Fibroblast of mammary gland (primary cell): ENCODE results near the gene AURKAIP1.
A peak's percentile ranks its signal among the peaks of the same experiment; 100 is the strongest.

Experiments
- DNase-seq: peaks from one replicate; pipeline ENCODE4 v3.0.0-alpha.2; 2010; ENCODE audit warnings: low read depth
- H3K4me3 ChIP-seq: 2 replicates; pipeline ENCODE4 v1.5.1; 2011; ENCODE audit warnings: low read depth, mild to moderate bottlenecking, low read length, moderate library complexity; ENCODE audit not compliant: control insufficient read depth
- TF ChIP-seq, protein P1 (sequence below): conservative IDR thresholded peaks from 2 replicates; pipeline ENCODE4 v1.5.1; 2011; ENCODE audit warnings: low read depth, low read length, inconsistent platforms; ENCODE audit not compliant: control insufficient read depth, insufficient read depth

The AURKAIP1 gene

DNA sequence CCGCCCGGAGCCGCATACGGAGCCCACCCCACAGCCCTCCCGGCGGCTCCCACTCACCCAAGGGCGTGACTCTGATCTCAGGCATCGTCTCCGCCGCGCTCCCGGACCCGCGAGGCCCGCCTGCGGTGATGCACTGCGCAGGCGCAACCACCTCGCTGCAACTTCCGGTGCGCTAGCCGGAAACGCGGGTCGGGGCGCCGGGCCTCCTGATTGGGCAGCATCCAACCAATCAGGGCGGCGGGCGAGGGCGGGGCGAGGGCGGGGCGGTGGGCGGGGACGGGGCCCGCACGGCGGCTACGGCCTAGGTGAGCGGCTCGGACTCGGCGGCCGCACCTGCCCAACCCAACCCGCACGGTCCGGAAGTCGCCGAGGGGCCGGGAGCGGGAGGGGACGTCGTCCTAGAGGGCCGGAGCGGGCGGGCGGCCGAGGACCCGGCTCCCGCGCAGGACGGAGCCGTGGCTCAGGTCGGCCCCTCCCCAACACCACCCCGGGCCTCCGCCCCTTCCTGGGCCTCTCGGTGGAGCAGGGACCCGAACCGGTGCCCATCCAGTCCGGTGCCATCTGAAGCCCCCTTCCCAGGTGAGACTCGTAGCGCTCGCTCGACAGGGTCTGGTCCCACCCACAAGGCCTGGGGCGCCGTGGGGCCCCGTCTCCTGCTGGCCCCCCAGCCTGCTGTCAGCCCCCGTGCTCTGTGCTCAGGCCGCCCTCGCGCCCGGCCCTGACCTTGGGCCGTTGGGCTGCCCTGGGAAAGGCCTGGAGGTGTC, 50.3 kb downstream of the AURKAIP1 start, which contains the start of the genes CPTP and INTS11:
CPTP (plus strand) TSS at position 279 of the 764 bp plus-strand sequence. CDS start 2,109 bp downstream, outside the sequence.
INTS11 (minus strand) TSS at position 137 of the 764 bp plus-strand sequence; CDS start at position 85, 52 bp downstream.
- TF ChIP-seq, protein P1, sequence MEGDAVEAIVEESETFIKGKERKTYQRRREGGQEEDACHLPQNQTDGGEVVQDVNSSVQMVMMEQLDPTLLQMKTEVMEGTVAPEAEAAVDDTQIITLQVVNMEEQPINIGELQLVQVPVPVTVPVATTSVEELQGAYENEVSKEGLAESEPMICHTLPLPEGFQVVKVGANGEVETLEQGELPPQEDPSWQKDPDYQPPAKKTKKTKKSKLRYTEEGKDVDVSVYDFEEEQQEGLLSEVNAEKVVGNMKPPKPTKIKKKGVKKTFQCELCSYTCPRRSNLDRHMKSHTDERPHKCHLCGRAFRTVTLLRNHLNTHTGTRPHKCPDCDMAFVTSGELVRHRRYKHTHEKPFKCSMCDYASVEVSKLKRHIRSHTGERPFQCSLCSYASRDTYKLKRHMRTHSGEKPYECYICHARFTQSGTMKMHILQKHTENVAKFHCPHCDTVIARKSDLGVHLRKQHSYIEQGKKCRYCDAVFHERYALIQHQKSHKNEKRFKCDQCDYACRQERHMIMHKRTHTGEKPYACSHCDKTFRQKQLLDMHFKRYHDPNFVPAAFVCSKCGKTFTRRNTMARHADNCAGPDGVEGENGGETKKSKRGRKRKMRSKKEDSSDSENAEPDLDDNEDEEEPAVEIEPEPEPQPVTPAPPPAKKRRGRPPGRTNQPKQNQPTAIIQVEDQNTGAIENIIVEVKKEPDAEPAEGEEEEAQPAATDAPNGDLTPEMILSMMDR: no peak

GRCh38 chr1:1324084-1324523, 50.9 kb downstream of the AURKAIP1 start:
- peak overlapping the region; percentile 63 for H3K4me3 ChIP-seq
- TF ChIP-seq, protein P1: no peak
- DNase-seq: no peak

More for the DNA sequence above, 50.3 kb downstream of the AURKAIP1 start, which contains the start of the genes CPTP and INTS11:
- peak within 1 kb of the TSS; percentile 71 for H3K4me3 ChIP-seq
- peak; percentile 84 for DNase-seq
